CD4-positive, CD25-positive, alpha-beta regulatory T cell (primary cell): ENCODE measurements around the gene FUT7. TPM values are rescaled to one million over a fixed set of nuclear protein-coding genes. Genes with fewer than 3 reads are reported as not detected.
A peak's percentile ranks its signal among the peaks of the same experiment; 100 is the strongest.
"Not testable (repeated sequence)": the region's sequence is repeated elsewhere in the genome, so short reads cannot be mapped to it uniquely, and the experiment has no call there.

Experiments
- ATAC-seq, 2 donors: fragments of 150-1000 bp; cut with Tn5 transposase; one replicate each; pipeline ENCODE4 v1.10.0; 2021; ENCODE audit warnings: low read depth in 2 of 2, moderate number of reproducible peaks in 2 of 2, moderate library complexity in 1 of 2
- DNase-seq, 3 donors: peaks; one replicate each; pipeline versions ENCODE4 v3.0.0 to v3.0.0-alpha.2; 2012 to 2022; ENCODE audit warnings: mixed read lengths in 1 of 3
- H3K27ac ChIP-seq: one replicate; pipeline ENCODE4 v1.7.0; 2013; ENCODE audit warnings: mild to moderate bottlenecking, low read length; ENCODE audit not compliant: insufficient read depth, poor library complexity, severe bottlenecking
- H3K27me3 ChIP-seq: one replicate; pipeline ENCODE4 v1.7.0; 2013; ENCODE audit warnings: low read length; ENCODE audit not compliant: control insufficient read depth, insufficient read depth
- H3K36me3 ChIP-seq: one replicate; pipeline ENCODE4 v1.7.0; 2013; ENCODE audit warnings: mild to moderate bottlenecking, low read length, moderate library complexity; ENCODE audit not compliant: control insufficient read depth, insufficient read depth
- H3K4me1 ChIP-seq: 2 replicates; pipeline ENCODE4 v1.7.0; 2013; ENCODE audit warnings: mild to moderate bottlenecking, low read length; ENCODE audit not compliant: insufficient read depth, control insufficient read depth, poor library complexity, severe bottlenecking
- H3K4me3 ChIP-seq: one replicate; pipeline ENCODE4 v1.7.0; 2013; ENCODE audit warnings: low read depth, mild to moderate bottlenecking, low read length, moderate library complexity
- H3K9me3 ChIP-seq, 2 experiments: 1 replicate in 1 of 2; 2 replicates in 1 of 2; pipeline ENCODE4 v1.7.0; 2013; ENCODE audit warnings: low read length in 2 of 2, mild to moderate bottlenecking in 1 of 2, moderate library complexity in 1 of 2; ENCODE audit not compliant: control insufficient read depth in 2 of 2
- H3K27ac Mint-ChIP-seq, 3 donors: one replicate each; pipeline ENCODE4 v1.8.0; 2020 to 2022; ENCODE audit warnings: mild to moderate bottlenecking in 3 of 3, mixed read lengths in 3 of 3, moderate library complexity in 2 of 3
- H3K27me3 Mint-ChIP-seq: one replicate; pipeline ENCODE4 v1.8.0; 2022; ENCODE audit warnings: mild to moderate bottlenecking, mixed read lengths
- H3K36me3 Mint-ChIP-seq: one replicate; pipeline ENCODE4 v1.8.0; 2020; ENCODE audit warnings: mixed read lengths
- H3K4me1 Mint-ChIP-seq, 4 donors: one replicate each; pipeline ENCODE4 v1.8.0; 2020 to 2022; ENCODE audit warnings: mixed read lengths in 4 of 4, mild to moderate bottlenecking in 1 of 4
- H3K4me3 Mint-ChIP-seq, 4 donors: one replicate each; pipeline ENCODE4 v1.8.0; 2020 to 2022; ENCODE audit warnings: mild to moderate bottlenecking in 4 of 4, mixed read lengths in 4 of 4, moderate library complexity in 3 of 4
- H3K9me3 Mint-ChIP-seq, 7 donors: one replicate each; pipeline ENCODE4 v1.8.0; 2020 to 2022; ENCODE audit warnings: mixed read lengths in 7 of 7, mild to moderate bottlenecking in 3 of 7, moderate library complexity in 2 of 7
- polyA plus RNA-seq, 4 donors: library from polyadenylated mRNA; unstranded; fragments of 300-500 nt; fragmentation: Illumina TruSeq; gene quantifications; one replicate each; pipeline ENCODE4 v1.2.3, GENCODE V29; 2021
- total RNA-seq: library from RNA; stranded (reverse); gene quantifications from one replicate; pipeline ENCODE4 v1.2.3, GENCODE V29; 2022

The FUT7 gene
- total and polyA plus RNA-seq, 5 donors from 2014 or later, result 15.2 to 79.0 (median 37.4) TPM

GRCh38 chr9:137064027-137064879 is 32.4 kb upstream of the FUT7 start:
- Mint-ChIP-seq H3K4me1 (peaks cover 4 to 9% (median 7%) of the 10 kb centered on the region in 4 donors), H3K4me3 (no peak overlapping the region), H3K36me3 (no peaks in the 10 kb centered on the region), H3K27me3 (peaks cover 4% of the 10 kb centered on the region), H3K27ac (peak overlapping the region in 1 of 3 donors; percentile 88), H3K9me3 (peaks cover 0 to 1% (median 0%) of the 10 kb centered on the region in 7 donors)
- Histone ChIP-seq H3K27me3 (no peaks in the 10 kb centered on the region), H3K9me3 (no peaks in the 10 kb centered on the region), H3K27ac (no peak overlapping the region), H3K4me3 (no peak overlapping the region), H3K36me3 (no peaks in the 10 kb centered on the region), H3K4me1 (peaks cover 15% of the 10 kb centered on the region)
- peak in 2 of 3 donors; percentile 37 to 49 for DNase-seq
- ATAC-seq, result no peak

GRCh38 chr9:137063311-137064026 is 31.6 kb upstream of the FUT7 start:
- Histone ChIP-seq H3K27ac (no peak overlapping the region), H3K9me3 (no peaks in the 10 kb centered on the region), H3K27me3 (no peaks in the 10 kb centered on the region), H3K4me3 (no peak overlapping the region), H3K4me1 (peaks cover 8% of the 10 kb centered on the region), H3K36me3 (no peaks in the 10 kb centered on the region)
- Mint-ChIP-seq H3K9me3 (peaks cover 0 to 1% (median 0%) of the 10 kb centered on the region in 7 donors), H3K27me3 (peaks cover 4% of the 10 kb centered on the region), H3K4me3 (no peak overlapping the region), H3K27ac (no peak overlapping the region), H3K36me3 (no peaks in the 10 kb centered on the region), H3K4me1 (peaks cover 4 to 8% (median 7%) of the 10 kb centered on the region in 4 donors)
- DNase-seq, result no peak
- ATAC-seq, result no peak

GRCh38 chr9:137062798-137063197 is 30.9 kb upstream of the FUT7 start:
- H3K4me1 Mint-ChIP-seq, H3K27ac Mint-ChIP-seq, H3K27me3 ChIP-seq, H3K9me3 Mint-ChIP-seq, H3K4me1 ChIP-seq, H3K27me3 Mint-ChIP-seq, H3K4me3 Mint-ChIP-seq, H3K4me3 ChIP-seq, H3K36me3 ChIP-seq, H3K9me3 ChIP-seq, DNase-seq, H3K27ac ChIP-seq, H3K36me3 Mint-ChIP-seq, ATAC-seq: not testable (repeated sequence)

- H3K36me3 Mint-ChIP-seq, result no peaks in the 10 kb centered on the region
Observed at GRCh38 chr9:137062384-137062783, 30.5 kb upstream of the FUT7 start.

GRCh38 chr9:137058521-137059234 is 26.8 kb upstream of the FUT7 start:
- H3K4me3 Mint-ChIP-seq, result no peak overlapping the region
- H3K27me3 ChIP-seq, result no peaks in the 10 kb centered on the region

More at GRCh38 chr9:137062384-137062783, 30.5 kb upstream of the FUT7 start:
- no peak for DNase-seq
- no peaks in the 10 kb centered on the region for H3K9me3 ChIP-seq
- H3K36me3 ChIP-seq, result no peaks in the 10 kb centered on the region
- H3K4me3 ChIP-seq, result no peak overlapping the region
- no peak overlapping the region for H3K4me3 Mint-ChIP-seq
- no peak overlapping the region for H3K27ac Mint-ChIP-seq
- H3K27me3 ChIP-seq, result no peaks in the 10 kb centered on the region
- peaks cover 0 to 3% (median 1%) of the 10 kb centered on the region in 4 donors for H3K4me1 Mint-ChIP-seq
- ATAC-seq, result no peak
- no peak overlapping the region for H3K27ac ChIP-seq
- H3K9me3 Mint-ChIP-seq, result no peaks in the 10 kb centered on the region
- peaks cover 1% of the 10 kb centered on the region for H3K4me1 ChIP-seq
- H3K27me3 Mint-ChIP-seq, result peaks cover 5% of the 10 kb centered on the region

GRCh38 chr9:137057545-137057944 is 25.7 kb upstream of the FUT7 start:
- Mint-ChIP-seq H3K4me3 (peak overlapping the region in 1 of 4 donors; percentile 29), H3K36me3 (no peaks in the 10 kb centered on the region), H3K9me3 (no peaks in the 10 kb centered on the region), H3K4me1 (peaks cover 0 to 4% (median 0%) of the 10 kb centered on the region in 4 donors), H3K27me3 (peaks cover 13% of the 10 kb centered on the region), H3K27ac (no peak overlapping the region)
- ATAC-seq (no peak), DNase-seq (no peak)
- H3K9me3 ChIP-seq, result no peaks in the 10 kb centered on the region
- no peak overlapping the region for H3K4me3 ChIP-seq
- H3K4me1 ChIP-seq, result peaks cover 18% of the 10 kb centered on the region
- no peak overlapping the region for H3K27ac ChIP-seq
- peaks cover 1% of the 10 kb centered on the region for H3K27me3 ChIP-seq
- H3K36me3 ChIP-seq, result no peaks in the 10 kb centered on the region

More at GRCh38 chr9:137058521-137059234, 26.8 kb upstream of the FUT7 start:
- no peaks in the 10 kb centered on the region for H3K9me3 Mint-ChIP-seq
- H3K27me3 Mint-ChIP-seq, result peaks cover 13% of the 10 kb centered on the region
- Histone ChIP-seq H3K27ac (no peak overlapping the region), H3K9me3 (no peaks in the 10 kb centered on the region), H3K4me3 (no peak overlapping the region), H3K36me3 (no peaks in the 10 kb centered on the region), H3K4me1 (peaks cover 7% of the 10 kb centered on the region)
- H3K36me3 Mint-ChIP-seq, result no peaks in the 10 kb centered on the region
- H3K27ac Mint-ChIP-seq, result no peak overlapping the region
- no peaks in the 10 kb centered on the region for H3K4me1 Mint-ChIP-seq
- DNase-seq, result no peak
- ATAC-seq, result no peak

GRCh38 chr9:137056739-137057415 is 25.0 kb upstream of the FUT7 start:
- peaks cover 18% of the 10 kb centered on the region for H3K4me1 ChIP-seq

More at GRCh38 chr9:137056739-137057415, 25.0 kb upstream of the FUT7 start:
- no peak overlapping the region for H3K4me3 ChIP-seq
- no peak for ATAC-seq
- no peaks in the 10 kb centered on the region for H3K36me3 Mint-ChIP-seq
- no peak overlapping the region for H3K27ac ChIP-seq
- no peak for DNase-seq
- H3K4me3 Mint-ChIP-seq, result no peak overlapping the region
- H3K27ac Mint-ChIP-seq, result no peak overlapping the region
- H3K4me1 Mint-ChIP-seq, result peaks cover 0 to 4% (median 0%) of the 10 kb centered on the region in 4 donors
- H3K36me3 ChIP-seq, result no peaks in the 10 kb centered on the region
- H3K27me3 ChIP-seq, result peaks cover 3% of the 10 kb centered on the region
- peaks cover 14% of the 10 kb centered on the region for H3K27me3 Mint-ChIP-seq
- no peaks in the 10 kb centered on the region for H3K9me3 ChIP-seq
- no peaks in the 10 kb centered on the region for H3K9me3 Mint-ChIP-seq
